HEK293 (cell line): ENCODE measurements around the gene BABAM1.
A peak's percentile ranks its signal among the peaks of the same experiment; 100 is the strongest.

Experiments used
- CTCF ChIP-seq: fragments of 450-650 bp; formaldehyde crosslinking; IDR thresholded peaks from 2 replicates; pipeline ENCODE4 v1.5.1; 2016; ENCODE audit warnings: missing biosample characterization, missing genetic modification characterization
- FEZF1 ChIP-seq: fragments of 450-650 bp; formaldehyde crosslinking; IDR thresholded peaks from 2 replicates; pipeline ENCODE4 v1.5.1; 2016; ENCODE audit warnings: missing biosample characterization, missing genetic modification characterization
- GLI4 ChIP-seq: fragments of 450-650 bp; formaldehyde crosslinking; IDR thresholded peaks from 2 replicates; pipeline ENCODE4 v1.5.1; 2016; ENCODE audit warnings: missing biosample characterization, missing genetic modification characterization
- YY1 ChIP-seq: fragments of 450-650 bp; formaldehyde crosslinking; IDR thresholded peaks from 2 replicates; pipeline ENCODE4 v1.5.1; 2018; ENCODE audit warnings: missing biosample characterization, missing genetic modification characterization
- YY2 ChIP-seq: fragments of 450-650 bp; formaldehyde crosslinking; IDR thresholded peaks from 2 replicates; pipeline ENCODE4 v1.5.1; 2016; ENCODE audit warnings: missing biosample characterization, missing genetic modification characterization
- ZFP41 ChIP-seq: fragments of 450-650 bp; formaldehyde crosslinking; IDR thresholded peaks from 2 replicates; pipeline ENCODE4 v1.5.1; 2016; ENCODE audit warnings: missing biosample characterization, missing genetic modification characterization, borderline replicate concordance
- ZNF132 ChIP-seq: fragments of 450-650 bp; formaldehyde crosslinking; IDR thresholded peaks from 2 replicates; pipeline ENCODE4 v1.5.1; 2017; ENCODE audit warnings: missing biosample characterization, missing genetic modification characterization, borderline replicate concordance
- ZNF2 ChIP-seq: fragments of 450-650 bp; formaldehyde crosslinking; IDR thresholded peaks from 2 replicates; pipeline ENCODE4 v1.5.1; 2016; ENCODE audit warnings: missing biosample characterization, missing genetic modification characterization
- ZNF266 ChIP-seq: fragments of 450-650 bp; formaldehyde crosslinking; IDR thresholded peaks from 2 replicates; pipeline ENCODE4 v1.5.1; 2016; ENCODE audit warnings: missing biosample characterization, missing genetic modification characterization, low read depth
- ZNF324 ChIP-seq: fragments of 450-650 bp; formaldehyde crosslinking; IDR thresholded peaks from 2 replicates; pipeline ENCODE4 v1.5.1; 2016; ENCODE audit warnings: missing biosample characterization, missing genetic modification characterization
- ZNF404 ChIP-seq: fragments of 450-650 bp; formaldehyde crosslinking; IDR thresholded peaks from 2 replicates; pipeline ENCODE4 v1.5.1; 2017; ENCODE audit warnings: missing biosample characterization, missing genetic modification characterization
- ZNF433 ChIP-seq: fragments of 450-650 bp; formaldehyde crosslinking; IDR thresholded peaks from 2 replicates; pipeline ENCODE4 v1.5.1; 2016; ENCODE audit warnings: missing biosample characterization, missing genetic modification characterization, low read depth
- ZNF48 ChIP-seq: fragments of 450-650 bp; formaldehyde crosslinking; IDR thresholded peaks from 2 replicates; pipeline ENCODE4 v1.5.1; 2016; ENCODE audit warnings: missing biosample characterization, missing genetic modification characterization
- ZNF544 ChIP-seq: fragments of 450-650 bp; formaldehyde crosslinking; IDR thresholded peaks from 2 replicates; pipeline ENCODE4 v1.5.0; 2017; ENCODE audit warnings: missing biosample characterization, missing genetic modification characterization
- ZNF561 ChIP-seq: fragments of 450-650 bp; IDR thresholded peaks from 2 replicates; pipeline ENCODE4 v1.5.1; 2018; ENCODE audit warnings: missing biosample characterization, missing genetic modification characterization, borderline replicate concordance
- ZNF610 ChIP-seq: fragments of 450-650 bp; formaldehyde crosslinking; IDR thresholded peaks from 2 replicates; pipeline ENCODE4 v1.5.1; 2016; ENCODE audit warnings: missing biosample characterization, missing genetic modification characterization, borderline replicate concordance
- ZNF626 ChIP-seq: fragments of 450-650 bp; sonication (Bioruptor Pico); formaldehyde crosslinking; IDR thresholded peaks from 2 replicates; pipeline ENCODE4 v1.5.1; 2018; ENCODE audit warnings: missing biosample characterization, missing genetic modification characterization, inconsistent platforms
- ZNF670 ChIP-seq: fragments of 450-650 bp; formaldehyde crosslinking; IDR thresholded peaks from 2 replicates; pipeline ENCODE4 v1.5.1; 2016; ENCODE audit warnings: missing biosample characterization, missing genetic modification characterization, low read depth
- ZNF692 ChIP-seq: fragments of 450-650 bp; formaldehyde crosslinking; IDR thresholded peaks from 2 replicates; pipeline ENCODE4 v1.5.1; 2016; ENCODE audit warnings: missing biosample characterization, missing genetic modification characterization
- ZSCAN23 ChIP-seq: fragments of 450-650 bp; formaldehyde crosslinking; IDR thresholded peaks from 2 replicates; pipeline ENCODE4 v1.5.1; 2016; ENCODE audit warnings: missing biosample characterization, missing genetic modification characterization
- ZSCAN30 ChIP-seq: fragments of 450-650 bp; IDR thresholded peaks from 2 replicates; pipeline ENCODE4 v1.5.1; 2018; ENCODE audit warnings: missing biosample characterization, mild to moderate bottlenecking, missing genetic modification characterization, moderate library complexity
- TF ChIP-seq, protein P1 (sequence below): fragments of 450-650 bp; formaldehyde crosslinking; IDR thresholded peaks from 2 replicates; pipeline ENCODE4 v1.5.1; 2016; ENCODE audit warnings: missing biosample characterization, missing genetic modification characterization
- TF ChIP-seq, protein P2 (sequence below): fragments of 450-650 bp; formaldehyde crosslinking; IDR thresholded peaks from 2 replicates; pipeline ENCODE4 v1.5.1; 2016; ENCODE audit warnings: missing biosample characterization, missing genetic modification characterization, borderline replicate concordance
- TF ChIP-seq, protein P3 (sequence below): fragments of 450-650 bp; formaldehyde crosslinking; IDR thresholded peaks from 2 replicates; pipeline ENCODE4 v1.5.1; 2016; ENCODE audit warnings: missing biosample characterization, missing genetic modification characterization
- TF ChIP-seq, protein P4 (sequence below): fragments of 450-650 bp; formaldehyde crosslinking; conservative IDR thresholded peaks from 2 replicates; pipeline ENCODE4 v1.5.1; 2016; ENCODE audit warnings: low read depth, missing biosample characterization, missing genetic modification characterization
- TF ChIP-seq, protein P5 (sequence below): fragments of 450-650 bp; formaldehyde crosslinking; IDR thresholded peaks from 2 replicates; pipeline ENCODE4 v1.5.1; 2016; ENCODE audit warnings: missing biosample characterization, missing genetic modification characterization

The BABAM1 gene

GRCh38 chr19:17266975-17267788, at the start of gene BABAM1 (continued):
- TF ChIP-seq ZNF692 (peak; percentile 90), ZNF561 (tag by site-specific recombination) (no peak), ZNF544 (tag by site-specific recombination) (no peak), ZFP41 (tag by site-specific recombination) (no peak), ZSCAN30 (tag by site-specific recombination) (no peak), ZNF670 (no peak), YY1 (tag by site-specific recombination) (peak; percentile 89), ZNF324 (tag by site-specific recombination) (no peak), ZSCAN23 (no peak), ZNF404 (tag by site-specific recombination) (no peak), CTCF (tag by site-specific recombination) (no peak), ZNF610 (tag by site-specific recombination) (no peak), ZNF626 (tag by site-specific recombination) (no peak), ZNF132 (tag by site-specific recombination) (no peak), YY2 (peak; percentile 91), ZNF2 (no peak), ZNF266 (no peak), ZNF433 (tag by site-specific recombination) (no peak), ZNF48 (no peak), GLI4 (tag by site-specific recombination) (no peak), FEZF1 (tag by site-specific recombination) (no peak)
- TF ChIP-seq, protein P1, sequence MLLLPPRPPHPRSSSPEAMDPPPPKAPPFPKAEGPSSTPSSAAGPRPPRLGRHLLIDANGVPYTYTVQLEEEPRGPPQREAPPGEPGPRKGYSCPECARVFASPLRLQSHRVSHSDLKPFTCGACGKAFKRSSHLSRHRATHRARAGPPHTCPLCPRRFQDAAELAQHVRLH = no peak
- TF ChIP-seq, protein P2, sequence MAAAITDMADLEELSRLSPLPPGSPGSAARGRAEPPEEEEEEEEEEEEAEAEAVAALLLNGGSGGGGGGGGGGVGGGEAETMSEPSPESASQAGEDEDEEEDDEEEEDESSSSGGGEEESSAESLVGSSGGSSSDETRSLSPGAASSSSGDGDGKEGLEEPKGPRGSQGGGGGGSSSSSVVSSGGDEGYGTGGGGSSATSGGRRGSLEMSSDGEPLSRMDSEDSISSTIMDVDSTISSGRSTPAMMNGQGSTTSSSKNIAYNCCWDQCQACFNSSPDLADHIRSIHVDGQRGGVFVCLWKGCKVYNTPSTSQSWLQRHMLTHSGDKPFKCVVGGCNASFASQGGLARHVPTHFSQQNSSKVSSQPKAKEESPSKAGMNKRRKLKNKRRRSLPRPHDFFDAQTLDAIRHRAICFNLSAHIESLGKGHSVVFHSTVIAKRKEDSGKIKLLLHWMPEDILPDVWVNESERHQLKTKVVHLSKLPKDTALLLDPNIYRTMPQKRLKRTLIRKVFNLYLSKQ (tag by site-specific recombination) = no peak
- TF ChIP-seq, protein P3, sequence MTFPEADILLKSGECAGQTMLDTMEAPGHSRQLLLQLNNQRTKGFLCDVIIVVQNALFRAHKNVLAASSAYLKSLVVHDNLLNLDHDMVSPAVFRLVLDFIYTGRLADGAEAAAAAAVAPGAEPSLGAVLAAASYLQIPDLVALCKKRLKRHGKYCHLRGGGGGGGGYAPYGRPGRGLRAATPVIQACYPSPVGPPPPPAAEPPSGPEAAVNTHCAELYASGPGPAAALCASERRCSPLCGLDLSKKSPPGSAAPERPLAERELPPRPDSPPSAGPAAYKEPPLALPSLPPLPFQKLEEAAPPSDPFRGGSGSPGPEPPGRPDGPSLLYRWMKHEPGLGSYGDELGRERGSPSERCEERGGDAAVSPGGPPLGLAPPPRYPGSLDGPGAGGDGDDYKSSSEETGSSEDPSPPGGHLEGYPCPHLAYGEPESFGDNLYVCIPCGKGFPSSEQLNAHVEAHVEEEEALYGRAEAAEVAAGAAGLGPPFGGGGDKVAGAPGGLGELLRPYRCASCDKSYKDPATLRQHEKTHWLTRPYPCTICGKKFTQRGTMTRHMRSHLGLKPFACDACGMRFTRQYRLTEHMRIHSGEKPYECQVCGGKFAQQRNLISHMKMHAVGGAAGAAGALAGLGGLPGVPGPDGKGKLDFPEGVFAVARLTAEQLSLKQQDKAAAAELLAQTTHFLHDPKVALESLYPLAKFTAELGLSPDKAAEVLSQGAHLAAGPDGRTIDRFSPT (tag by site-specific recombination) = no peak
- TF ChIP-seq, protein P4, sequence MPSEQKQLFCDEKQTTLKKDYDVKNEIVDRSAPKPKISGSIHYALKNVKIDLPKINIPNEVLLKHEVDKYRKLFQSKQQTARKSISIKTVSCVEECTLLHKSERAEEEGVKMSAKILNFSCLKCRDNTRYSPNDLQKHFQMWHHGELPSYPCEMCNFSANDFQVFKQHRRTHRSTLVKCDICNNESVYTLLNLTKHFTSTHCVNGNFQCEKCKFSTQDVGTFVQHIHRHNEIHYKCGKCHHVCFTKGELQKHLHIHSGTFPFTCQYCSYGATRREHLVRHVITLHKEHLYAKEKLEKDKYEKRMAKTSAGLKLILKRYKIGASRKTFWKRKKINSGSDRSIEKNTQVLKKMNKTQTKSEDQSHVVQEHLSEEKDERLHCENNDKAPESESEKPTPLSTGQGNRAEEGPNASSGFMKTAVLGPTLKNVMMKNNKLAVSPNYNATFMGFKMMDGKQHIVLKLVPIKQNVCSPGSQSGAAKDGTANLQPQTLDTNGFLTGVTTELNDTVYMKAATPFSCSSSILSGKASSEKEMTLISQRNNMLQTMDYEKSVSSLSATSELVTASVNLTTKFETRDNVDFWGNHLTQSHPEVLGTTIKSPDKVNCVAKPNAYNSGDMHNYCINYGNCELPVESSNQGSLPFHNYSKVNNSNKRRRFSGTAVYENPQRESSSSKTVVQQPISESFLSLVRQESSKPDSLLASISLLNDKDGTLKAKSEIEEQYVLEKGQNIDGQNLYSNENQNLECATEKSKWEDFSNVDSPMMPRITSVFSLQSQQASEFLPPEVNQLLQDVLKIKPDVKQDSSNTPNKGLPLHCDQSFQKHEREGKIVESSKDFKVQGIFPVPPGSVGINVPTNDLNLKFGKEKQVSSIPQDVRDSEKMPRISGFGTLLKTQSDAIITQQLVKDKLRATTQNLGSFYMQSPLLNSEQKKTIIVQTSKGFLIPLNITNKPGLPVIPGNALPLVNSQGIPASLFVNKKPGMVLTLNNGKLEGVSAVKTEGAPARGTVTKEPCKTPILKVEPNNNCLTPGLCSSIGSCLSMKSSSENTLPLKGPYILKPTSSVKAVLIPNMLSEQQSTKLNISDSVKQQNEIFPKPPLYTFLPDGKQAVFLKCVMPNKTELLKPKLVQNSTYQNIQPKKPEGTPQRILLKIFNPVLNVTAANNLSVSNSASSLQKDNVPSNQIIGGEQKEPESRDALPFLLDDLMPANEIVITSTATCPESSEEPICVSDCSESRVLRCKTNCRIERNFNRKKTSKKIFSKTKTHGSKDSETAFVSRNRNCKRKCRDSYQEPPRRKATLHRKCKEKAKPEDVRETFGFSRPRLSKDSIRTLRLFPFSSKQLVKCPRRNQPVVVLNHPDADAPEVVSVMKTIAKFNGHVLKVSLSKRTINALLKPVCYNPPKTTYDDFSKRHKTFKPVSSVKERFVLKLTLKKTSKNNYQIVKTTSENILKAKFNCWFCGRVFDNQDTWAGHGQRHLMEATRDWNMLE (tag by site-specific recombination) = peak; percentile 37
- TF ChIP-seq, protein P5, sequence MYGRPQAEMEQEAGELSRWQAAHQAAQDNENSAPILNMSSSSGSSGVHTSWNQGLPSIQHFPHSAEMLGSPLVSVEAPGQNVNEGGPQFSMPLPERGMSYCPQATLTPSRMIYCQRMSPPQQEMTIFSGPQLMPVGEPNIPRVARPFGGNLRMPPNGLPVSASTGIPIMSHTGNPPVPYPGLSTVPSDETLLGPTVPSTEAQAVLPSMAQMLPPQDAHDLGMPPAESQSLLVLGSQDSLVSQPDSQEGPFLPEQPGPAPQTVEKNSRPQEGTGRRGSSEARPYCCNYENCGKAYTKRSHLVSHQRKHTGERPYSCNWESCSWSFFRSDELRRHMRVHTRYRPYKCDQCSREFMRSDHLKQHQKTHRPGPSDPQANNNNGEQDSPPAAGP (tag by site-specific recombination) = no peak
